Smooth muscle cell of the brain vasculature (primary cell): ENCODE data around the gene APP.

Experiments used
- DNase-seq: peaks from one replicate; pipeline ENCODE4 v3.0.0-alpha.2; 2012; ENCODE audit warnings: low read depth, low spot score

Gene APP

GRCh38 chr21:26067836-26068594 is 102.6 kb downstream of the APP start:
- no peak for DNase-seq

GRCh38 chr21:26064506-26064905 is 106.1 kb downstream of the APP start:
- DNase-seq: no peak

- no peak for DNase-seq
These were observed 109.1 kb downstream of the APP start for GRCh38 chr21:26061437-26061836.

DNA sequence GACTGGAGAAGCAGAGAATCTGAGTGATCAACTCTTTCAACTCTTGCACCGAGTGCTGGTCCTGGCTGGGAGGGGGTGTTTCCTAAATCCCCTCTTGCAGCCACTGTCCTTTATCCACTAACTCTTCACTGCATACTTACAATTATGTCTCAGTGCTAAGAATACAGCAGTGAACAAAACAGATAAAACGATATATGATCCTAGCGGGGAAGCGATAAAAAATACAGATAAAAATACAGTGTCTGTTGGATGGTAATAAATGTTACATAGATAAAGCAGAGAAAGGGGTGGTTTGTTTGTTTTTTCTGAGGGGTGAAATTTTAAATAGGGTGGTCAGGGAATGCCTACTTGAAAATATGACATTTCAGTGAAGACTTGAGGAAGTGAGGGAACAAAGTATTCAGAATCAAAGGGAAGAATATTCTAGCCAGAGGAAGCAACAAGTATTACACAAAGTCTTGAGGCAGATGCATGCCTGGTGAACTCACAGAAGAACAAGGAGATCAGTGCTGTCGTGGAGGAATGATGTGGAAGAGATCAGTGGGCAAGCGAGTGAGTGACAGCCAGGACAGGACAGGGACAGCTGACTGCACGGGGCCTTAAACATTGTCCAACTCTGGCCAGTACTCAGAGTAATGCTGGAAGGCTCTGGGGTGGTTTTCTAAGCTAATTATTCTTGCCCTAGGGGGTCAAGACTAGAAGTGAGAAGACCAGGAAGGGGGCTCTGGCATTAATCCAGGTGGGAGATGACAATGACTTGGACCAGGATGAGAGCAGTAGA is 110.0 kb downstream of the APP start:
- DNase-seq: no peak

DNA sequence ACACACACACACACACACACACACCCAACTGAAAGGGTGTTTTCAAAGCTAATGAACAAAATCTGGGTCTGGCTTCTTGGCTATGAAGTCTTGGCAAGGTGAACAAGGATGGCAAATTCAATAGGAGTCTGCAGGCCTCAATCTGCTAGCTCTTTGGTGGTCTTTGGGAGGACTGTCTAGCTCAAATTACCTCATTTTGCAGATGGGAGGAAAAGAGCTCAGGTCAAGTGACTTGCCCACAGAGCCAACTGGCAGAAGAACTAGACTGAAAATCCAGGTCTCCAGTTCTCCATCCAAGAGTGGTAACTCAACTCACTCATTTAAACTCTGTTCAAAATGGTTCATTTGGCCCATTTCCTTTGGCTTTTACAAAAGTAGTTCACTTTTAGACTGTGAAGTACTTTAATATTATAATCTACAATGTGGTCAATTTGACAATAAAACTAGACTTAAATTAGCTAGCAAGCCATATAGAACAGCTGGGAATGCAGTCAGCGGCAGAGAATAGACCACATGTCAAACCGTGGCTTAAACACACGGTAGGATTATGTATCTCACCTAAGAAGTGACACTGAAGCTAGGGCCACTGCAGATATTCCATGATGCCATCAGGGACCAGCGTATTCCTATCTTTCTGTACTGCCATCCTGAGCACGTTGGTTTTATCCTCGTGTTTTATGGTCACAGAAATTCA is 112.9 kb downstream of the APP start:
- DNase-seq: no peak

DNA sequence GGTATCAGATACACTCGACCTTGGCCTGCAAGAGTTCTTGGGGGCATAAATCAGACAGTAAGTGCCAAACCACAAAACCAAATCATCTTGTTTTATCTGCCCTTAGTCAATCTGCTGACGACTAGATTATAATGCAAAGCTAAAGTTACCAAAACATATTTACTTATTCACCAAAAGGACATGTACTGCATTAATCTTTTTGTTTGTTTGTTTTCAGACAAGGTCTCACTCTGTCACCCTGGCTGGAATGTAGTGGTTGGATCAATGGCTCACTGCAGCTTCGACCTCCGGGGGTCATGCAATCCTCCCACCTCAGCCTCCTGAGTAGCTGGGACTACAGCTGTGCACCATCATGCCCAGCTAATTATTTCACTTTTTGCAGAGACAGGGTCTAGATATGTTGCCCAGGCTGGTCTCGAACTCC is 114.7 kb downstream of the APP start:
- DNase-seq: no peak

GRCh38 chr21:26055010-26055409 is 115.6 kb downstream of the APP start:
- no peak for DNase-seq

DNA sequence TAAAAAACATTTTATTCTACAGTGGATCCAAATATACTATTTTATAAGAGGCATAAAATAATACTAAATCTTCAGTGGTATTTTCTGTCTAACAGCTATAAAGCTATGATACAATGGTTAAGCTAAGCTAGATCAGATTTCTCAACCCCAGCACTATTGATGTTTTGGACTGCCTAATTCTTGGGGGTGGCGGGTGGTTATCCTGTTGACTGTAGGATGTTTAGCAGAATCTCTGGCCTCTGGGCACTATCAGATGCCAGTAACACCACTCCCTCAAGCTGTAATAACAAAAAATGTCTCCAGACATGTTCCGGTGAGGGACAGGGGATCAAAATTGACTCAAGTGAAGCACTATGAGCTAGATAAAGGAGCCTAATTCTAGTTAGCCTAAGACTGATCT is 118.5 kb downstream of the APP start:
- DNase-seq: no peak

- DNase-seq: no peak
These were observed 119.7 kb downstream of the APP start for GRCh38 chr21:26050857-26051256.

DNA sequence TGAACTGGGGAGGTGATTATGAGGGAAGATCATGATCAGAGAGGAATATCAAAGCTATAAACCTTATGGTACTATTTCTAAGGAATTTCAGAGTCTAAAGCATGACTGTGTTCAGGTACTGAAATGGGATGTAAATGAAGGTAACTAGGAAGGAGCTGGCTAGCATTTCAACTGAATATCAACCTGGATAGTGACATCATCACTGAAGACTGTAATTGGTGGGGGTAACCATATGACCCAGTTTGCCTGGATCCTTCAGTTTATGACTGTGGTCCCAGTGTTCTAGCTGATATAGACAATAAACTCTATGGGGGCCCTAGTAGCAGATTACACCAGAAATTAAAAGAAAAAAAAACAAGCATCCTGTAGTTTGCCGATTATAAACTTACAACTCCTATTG is 120.8 kb downstream of the APP start:
- DNase-seq: no peak

- no peak for DNase-seq
These were observed 123.1 kb downstream of the APP start for GRCh38 chr21:26047279-26047967.

GRCh38 chr21:26043891-26044290 is 126.7 kb downstream of the APP start:
- no peak for DNase-seq

DNA sequence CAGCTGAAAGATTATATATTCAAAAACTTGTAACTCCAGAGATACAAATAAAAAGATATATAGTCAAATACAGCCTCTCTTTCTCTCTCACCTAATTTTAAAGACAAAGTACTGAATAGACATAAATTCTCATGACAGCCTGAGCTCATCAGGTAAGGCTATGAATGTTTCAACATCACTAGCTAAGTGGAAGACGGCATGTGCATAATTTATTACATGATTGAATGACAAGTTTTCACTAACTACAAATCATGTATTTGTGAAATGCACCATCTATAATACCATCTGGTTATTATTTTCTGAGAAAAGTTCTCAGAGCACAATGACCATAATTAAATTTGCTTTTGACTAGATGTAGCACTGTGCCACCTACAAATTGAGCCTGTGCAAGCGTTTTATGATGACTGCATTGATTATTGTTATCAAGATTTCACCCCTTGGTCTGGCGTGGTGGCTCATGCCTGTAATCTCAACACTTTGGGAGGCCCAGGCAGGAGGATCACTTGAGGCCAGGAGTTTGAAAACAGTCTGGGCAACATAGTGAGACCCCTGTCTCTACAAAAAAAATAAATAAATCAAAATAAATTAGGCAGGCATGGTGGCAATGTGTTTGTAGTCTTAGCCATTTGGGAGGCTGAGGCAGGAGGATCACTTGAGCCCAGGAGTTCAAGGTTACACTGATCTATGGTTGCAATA is 128.2 kb downstream of the APP start:
- DNase-seq: no peak

DNA sequence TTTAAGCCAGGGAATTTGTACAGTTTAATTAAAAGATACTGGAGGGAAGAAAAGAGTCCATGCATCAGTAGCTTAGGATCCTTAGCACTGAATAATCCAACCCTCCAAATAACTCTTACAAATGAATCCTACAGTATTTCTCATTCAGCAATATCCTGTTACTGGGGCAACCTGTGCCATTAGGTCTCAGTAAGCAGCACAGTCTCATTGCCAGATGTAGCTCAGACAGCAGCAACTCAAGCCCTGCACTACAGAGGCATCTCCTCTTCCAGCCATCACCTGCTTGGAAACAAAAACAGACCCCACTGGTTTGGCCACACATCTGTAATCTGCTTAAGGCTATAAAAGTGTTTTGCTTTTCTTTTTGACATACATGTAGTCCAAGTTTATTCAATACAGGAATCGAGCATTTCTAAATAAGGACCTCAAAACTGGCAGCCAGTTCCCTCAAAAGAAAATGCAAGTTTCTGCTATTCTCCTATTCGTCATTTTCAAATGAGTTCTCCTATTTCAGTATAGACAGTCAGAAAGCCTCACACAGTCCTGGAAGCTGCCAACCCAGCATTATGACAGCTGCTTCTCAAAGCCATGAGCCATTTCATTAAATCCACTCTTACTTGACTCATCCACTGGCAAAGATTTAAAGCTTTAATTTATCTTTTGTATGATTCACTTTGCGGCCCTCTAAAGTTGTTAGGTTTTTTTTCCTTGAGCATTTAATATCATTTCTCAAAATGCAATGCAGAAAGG is 129.0 kb downstream of the APP start:
- DNase-seq: no peak

DNA sequence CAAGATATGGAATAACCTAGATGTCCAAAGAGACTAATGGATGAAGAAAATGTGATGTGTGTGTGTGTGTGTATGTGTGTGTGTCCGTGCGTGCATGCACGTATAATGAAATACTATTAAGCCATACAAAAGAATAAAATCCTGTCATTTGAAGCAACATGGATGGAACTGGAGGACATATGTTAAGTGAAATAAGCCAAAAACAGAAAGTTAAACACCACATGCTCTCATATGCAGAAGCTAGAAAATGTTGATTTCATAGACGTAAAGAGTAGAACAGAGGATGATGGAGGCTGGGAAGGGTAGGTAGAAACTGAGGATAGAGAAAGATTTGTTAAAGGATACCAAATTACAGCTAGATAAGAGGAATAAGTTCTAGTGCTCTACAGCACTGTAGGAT is 133.7 kb downstream of the APP start:
- DNase-seq: no peak

- no peak for DNase-seq
These were observed 138.3 kb downstream of the APP start for GRCh38 chr21:26032263-26032662.

- no peak for DNase-seq
These were observed 142.4 kb downstream of the APP start for GRCh38 chr21:26028183-26028582.

GRCh38 chr21:26027696-26028095 is 142.9 kb downstream of the APP start:
- no peak for DNase-seq

- DNase-seq: no peak
These were observed 144.7 kb downstream of the APP start for GRCh38 chr21:26025536-26026512.
